Activated naive CD4-positive, alpha-beta T cell treated with anti-CD3 and anti-CD28 coated beads for 36 hours (primary cell): ENCODE results near the gene CCDC186. TPM values are rescaled to one million over a fixed set of nuclear protein-coding genes. Genes with fewer than 3 reads are reported as not detected.
A peak's percentile ranks its signal among the peaks of the same experiment; 100 is the strongest.
"Not testable (repeated sequence)": the region's sequence is repeated elsewhere in the genome, so short reads cannot be mapped to it uniquely, and the experiment has no call there.

ENCODE experiments used
- CTCF ChIA-PET: fragments of 350-600 bp; sonication (Branson Sonifier 250); formaldehyde crosslinking; loops from one replicate; lab custom pipeline; 2021; ENCODE audit warnings: antibody characterized with exemption; lab: Charles Lee
- DNase-seq: peaks from one replicate; pipeline ENCODE4 v3.0.0-alpha.2; 2020
- H3K27ac Mint-ChIP-seq: one replicate; pipeline ENCODE4 v1.8.0; 2021; ENCODE audit warnings: mild to moderate bottlenecking, mixed read lengths
- H3K27me3 Mint-ChIP-seq: one replicate; pipeline ENCODE4 v1.8.0; 2021; ENCODE audit warnings: low read depth, mixed read lengths
- H3K36me3 Mint-ChIP-seq: one replicate; pipeline ENCODE4 v1.8.0; 2021; ENCODE audit warnings: low read depth, mixed read lengths
- H3K4me1 Mint-ChIP-seq: one replicate; pipeline ENCODE4 v1.8.0; 2021; ENCODE audit warnings: low read depth, mixed read lengths
- H3K4me3 Mint-ChIP-seq: one replicate; pipeline ENCODE4 v1.8.0; 2021; ENCODE audit warnings: mild to moderate bottlenecking, moderate library complexity, mixed read lengths
- H3K9me3 Mint-ChIP-seq: one replicate; pipeline ENCODE4 v1.8.0; 2021; ENCODE audit warnings: mixed read lengths
- intact Hi-C: fragments of 100-400 bp; cut with micrococcal nuclease; formaldehyde crosslinking; loops from one replicate; pipeline ENCODE4 v1.15.1; 2023
- total RNA-seq, 2 experiments: library from RNA; stranded (reverse); gene quantifications; one replicate each; pipeline ENCODE4 v1.2.3, GENCODE V29; 2021

Gene CCDC186
- total RNA-seq, 2 experiments from 2014 or later, result 10.3 to 13.7 TPM

- Mint-ChIP-seq H3K4me3 (peak overlapping the region; percentile 98), H3K36me3 (peaks cover 9% of the 10 kb centered on the region), H3K4me1 (peaks cover 34% of the 10 kb centered on the region), H3K27ac (peak overlapping the region; percentile 93), H3K27me3 (no peaks in the 10 kb centered on the region), H3K9me3 (peaks cover 5% of the 10 kb centered on the region)
- CTCF ChIA-PET, result interaction anchor here (1.7 kb wide), 1 partner anchor 131 kb away, joined by 4 read pairs; no protein-coding TSS in a partner anchor
- intact Hi-C loops, result loop anchor here (2.0 to 5.0 kb wide), 2 partner anchors 212 to 324 kb away; no protein-coding TSS in a partner anchor
- DNase-seq, result peak; percentile 5
These were observed 1.0 kb downstream of the CCDC186 start for GRCh38 chr10:114172776-114173602.

GRCh38 chr10:114172216-114172615 is 1.8 kb downstream of the CCDC186 start:
- intact Hi-C loops, result loop anchor here (2.0 to 5.0 kb wide), 2 partner anchors 211 to 325 kb away; no protein-coding TSS in a partner anchor
- Mint-ChIP-seq H3K4me1 (peaks cover 37% of the 10 kb centered on the region), H3K36me3 (peaks cover 11% of the 10 kb centered on the region), H3K27me3 (no peaks in the 10 kb centered on the region), H3K4me3 (peak overlapping the region; percentile 98), H3K9me3 (peaks cover 5% of the 10 kb centered on the region), H3K27ac (no peak overlapping the region)
- CTCF ChIA-PET, result interaction anchor here (0.8 to 1.7 kb wide), 2 partner anchors 132 to 286 kb away, joined by 3 to 4 read pairs; no protein-coding TSS in a partner anchor
- DNase-seq, result no peak

- no peak overlapping the region for H3K4me3 Mint-ChIP-seq
- DNase-seq, result no peak
- CTCF ChIA-PET, result interaction anchor here (0.7 kb wide), 1 partner anchor 84 kb away, joined by 3 read pairs; no protein-coding TSS in a partner anchor
- peaks cover 19% of the 10 kb centered on the region for H3K36me3 Mint-ChIP-seq
- H3K27ac Mint-ChIP-seq, result no peak overlapping the region
- H3K4me1 Mint-ChIP-seq, result peaks cover 43% of the 10 kb centered on the region
- no peaks in the 10 kb centered on the region for H3K27me3 Mint-ChIP-seq
- intact Hi-C loops, result no loop called here
- H3K9me3 Mint-ChIP-seq, result peaks cover 5% of the 10 kb centered on the region
These were observed 5.5 kb downstream of the CCDC186 start for GRCh38 chr10:114168450-114169009.

- Mint-ChIP-seq H3K27me3 (no peaks in the 10 kb centered on the region), H3K4me3 (no peak overlapping the region), H3K4me1 (peaks cover 49% of the 10 kb centered on the region), H3K36me3 (peaks cover 25% of the 10 kb centered on the region), H3K9me3 (peaks cover 5% of the 10 kb centered on the region), H3K27ac (no peak overlapping the region)
- peak; percentile 11 for DNase-seq
- CTCF ChIA-PET, result no interaction called here
- intact Hi-C loops, result no loop called here
These were observed 6.0 kb downstream of the CCDC186 start for GRCh38 chr10:114167985-114168384.

- H3K4me3 Mint-ChIP-seq, result no peak overlapping the region
- no peak for DNase-seq
- no peaks in the 10 kb centered on the region for H3K27me3 Mint-ChIP-seq
- peaks cover 49% of the 10 kb centered on the region for H3K4me1 Mint-ChIP-seq
- peaks cover 33% of the 10 kb centered on the region for H3K36me3 Mint-ChIP-seq
- no peak overlapping the region for H3K27ac Mint-ChIP-seq
- H3K9me3 Mint-ChIP-seq, result peaks cover 5% of the 10 kb centered on the region
- CTCF ChIA-PET, result no interaction called here
- intact Hi-C loops, result no loop called here
These were observed 7.5 kb downstream of the CCDC186 start for GRCh38 chr10:114166494-114166893.

DNA sequence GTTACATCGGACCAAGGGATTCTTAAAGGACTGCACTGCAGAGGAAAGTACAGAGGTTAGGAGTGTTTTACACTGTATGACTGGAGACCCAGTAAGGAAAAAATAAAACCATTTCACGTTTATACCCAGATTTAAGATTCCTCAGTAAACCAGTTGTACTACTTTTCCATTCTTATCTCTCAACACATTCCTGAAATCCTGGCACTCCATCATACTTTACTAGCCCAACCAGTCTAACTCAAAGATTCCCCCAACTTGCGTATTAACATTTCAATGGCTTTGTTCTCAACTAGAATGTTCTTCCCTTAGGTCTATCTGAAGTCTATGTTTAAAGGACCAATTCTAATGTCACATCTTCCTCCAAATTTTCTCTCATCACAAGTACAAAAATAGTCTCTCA is 8.0 kb downstream of the CCDC186 start:
- no peak overlapping the region for H3K4me3 Mint-ChIP-seq
- CTCF ChIA-PET, result no interaction called here
- peaks cover 5% of the 10 kb centered on the region for H3K9me3 Mint-ChIP-seq
- no peaks in the 10 kb centered on the region for H3K27me3 Mint-ChIP-seq
- peaks cover 47% of the 10 kb centered on the region for H3K4me1 Mint-ChIP-seq
- no peak for DNase-seq
- H3K27ac Mint-ChIP-seq, result no peak overlapping the region
- H3K36me3 Mint-ChIP-seq, result peaks cover 33% of the 10 kb centered on the region
- intact Hi-C loops, result no loop called here

GRCh38 chr10:114163062-114163461 is 10.9 kb downstream of the CCDC186 start:
- CTCF ChIA-PET, result interaction anchor here (0.6 kb wide), 1 partner anchor 301 kb away, joined by 3 read pairs; no protein-coding TSS in a partner anchor
- Mint-ChIP-seq H3K27ac (peak overlapping the region; percentile 37), H3K4me3 (no peak overlapping the region), H3K4me1 (peaks cover 37% of the 10 kb centered on the region), H3K27me3 (no peaks in the 10 kb centered on the region), H3K9me3 (no peaks in the 10 kb centered on the region), H3K36me3 (peaks cover 24% of the 10 kb centered on the region)
- intact Hi-C loops, result no loop called here
- DNase-seq, result no peak

DNA sequence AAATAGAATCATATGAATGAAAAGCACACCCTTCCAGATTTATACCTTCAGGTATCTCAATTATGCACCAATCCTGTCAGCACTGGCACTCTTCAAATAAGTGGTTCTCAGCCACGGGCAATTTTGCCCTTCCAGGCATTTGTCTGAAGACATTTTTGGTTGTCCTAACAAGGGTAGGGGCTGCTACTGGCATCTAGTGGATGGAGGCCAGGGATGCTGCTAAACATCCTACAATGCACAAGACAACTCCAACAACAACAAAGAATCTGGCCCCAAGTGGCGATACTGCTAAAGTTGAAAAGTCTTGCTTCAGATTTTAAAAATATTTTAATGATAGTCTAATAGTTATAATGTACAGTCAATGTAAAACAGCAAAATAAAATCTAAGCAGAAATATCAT is 16.1 kb downstream of the CCDC186 start:
- Mint-ChIP-seq H3K27me3 (no peaks in the 10 kb centered on the region), H3K4me3 (no peak overlapping the region), H3K27ac (no peak overlapping the region), H3K36me3 (peaks cover 15% of the 10 kb centered on the region), H3K9me3 (no peaks in the 10 kb centered on the region), H3K4me1 (peaks cover 16% of the 10 kb centered on the region)
- no peak for DNase-seq
- CTCF ChIA-PET, result no interaction called here
- intact Hi-C loops, result no loop called here

DNA sequence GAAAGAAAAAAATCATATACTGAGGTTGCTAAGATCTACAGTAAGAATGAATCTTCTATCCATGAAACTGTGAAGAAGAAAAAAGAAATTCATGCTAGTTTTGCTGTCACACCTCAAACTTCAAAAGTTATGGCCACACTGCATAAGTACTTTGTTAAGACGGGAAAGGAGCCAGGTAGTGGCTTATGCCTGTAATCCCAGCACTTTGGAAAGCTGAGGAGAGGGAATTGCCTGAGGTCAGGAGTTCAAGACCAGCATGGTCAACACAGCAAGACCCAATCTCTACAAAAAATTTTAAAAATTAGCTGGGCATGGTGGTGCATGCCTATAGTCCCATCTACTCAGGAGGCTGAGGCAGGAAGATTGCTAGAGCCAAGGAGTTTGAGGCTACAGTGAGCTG is 22.1 kb downstream of the CCDC186 start:
- CTCF ChIA-PET, result no interaction called here

GRCh38 chr10:114151486-114151885 is 22.5 kb downstream of the CCDC186 start:
- Mint-ChIP-seq H3K4me1 (peaks cover 5% of the 10 kb centered on the region), H3K36me3 (peaks cover 24% of the 10 kb centered on the region), H3K27ac (no peak overlapping the region), H3K9me3 (no peaks in the 10 kb centered on the region), H3K4me3 (no peak overlapping the region), H3K27me3 (no peaks in the 10 kb centered on the region)
- no peak for DNase-seq
- intact Hi-C loops, result no loop called here
- CTCF ChIA-PET, result no interaction called here

More for the DNA sequence above, 22.1 kb downstream of the CCDC186 start:
- H3K27ac Mint-ChIP-seq, result no peak overlapping the region
- peaks cover 5% of the 10 kb centered on the region for H3K4me1 Mint-ChIP-seq
- intact Hi-C loops, result no loop called here
- H3K27me3 Mint-ChIP-seq, result no peaks in the 10 kb centered on the region
- no peak overlapping the region for H3K4me3 Mint-ChIP-seq
- no peaks in the 10 kb centered on the region for H3K9me3 Mint-ChIP-seq
- peaks cover 26% of the 10 kb centered on the region for H3K36me3 Mint-ChIP-seq
- DNase-seq, result no peak

DNA sequence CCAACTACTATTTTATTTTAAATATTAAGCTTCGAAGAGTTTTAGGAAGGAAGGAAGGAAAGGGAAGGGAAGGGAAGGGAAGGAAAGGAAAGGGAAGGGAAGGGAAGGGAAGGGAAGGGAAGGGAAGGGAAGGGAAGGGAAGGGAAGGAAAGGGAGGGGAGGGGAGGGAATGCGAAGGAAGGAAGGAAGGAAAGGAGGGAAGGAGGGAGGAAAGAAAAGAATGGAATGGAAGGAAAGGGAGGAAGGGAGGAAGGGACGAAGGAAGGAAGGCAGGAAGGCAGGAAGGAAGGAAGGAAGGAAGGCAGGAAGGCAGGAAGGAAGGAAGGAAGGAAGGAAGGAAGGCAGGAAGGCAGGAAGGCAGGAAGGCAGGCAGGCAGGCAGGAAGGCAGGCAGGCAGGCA is 24.5 kb downstream of the CCDC186 start:
- CTCF ChIA-PET, result not testable (repeated sequence)

DNA sequence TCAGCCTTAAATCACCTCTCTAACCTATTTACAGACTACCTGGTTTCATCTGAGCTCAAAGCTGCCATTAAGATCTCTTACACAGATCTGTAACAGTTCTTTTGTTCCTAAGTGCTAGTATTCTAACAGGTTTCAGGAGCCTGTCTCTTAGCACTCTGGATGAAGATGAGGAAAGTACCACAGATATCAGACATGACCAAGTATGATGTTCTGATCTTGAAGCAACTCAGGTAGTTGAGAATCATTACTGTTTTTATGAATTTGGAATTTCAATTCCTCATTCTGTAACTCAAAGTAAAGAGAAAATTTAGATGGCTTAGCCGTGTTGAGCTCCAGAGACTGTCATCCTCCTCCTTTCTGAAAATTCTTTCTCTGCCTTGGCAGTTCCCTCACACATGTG is 30.8 kb downstream of the CCDC186 start:
- Mint-ChIP-seq H3K27me3 (no peaks in the 10 kb centered on the region), H3K4me3 (no peak overlapping the region), H3K27ac (no peak overlapping the region), H3K4me1 (no peaks in the 10 kb centered on the region), H3K36me3 (peaks cover 18% of the 10 kb centered on the region), H3K9me3 (no peaks in the 10 kb centered on the region)
- intact Hi-C loops, result no loop called here
- DNase-seq, result no peak
- CTCF ChIA-PET, result interaction anchor here (0.9 kb wide), 1 partner anchor 30 kb away, joined by 4 read pairs; no protein-coding TSS in a partner anchor

More for the DNA sequence above, 24.5 kb downstream of the CCDC186 start:
- H3K4me1 Mint-ChIP-seq, H3K27me3 Mint-ChIP-seq, DNase-seq, H3K4me3 Mint-ChIP-seq, H3K27ac Mint-ChIP-seq, intact Hi-C loops, H3K9me3 Mint-ChIP-seq: not testable (repeated sequence)
- H3K36me3 Mint-ChIP-seq, result peaks cover 24% of the 10 kb centered on the region
